ENCODE measurements around the gene INSM1.

GRCh38 chr20:20398123-20398522 lies 30.2 kb downstream of the INSM1 start:
- TF ChIP-seq CTCF (optimal IDR thresholded peaks at IDR 0.05 in 1 of 3, IDR thresholded peaks at IDR 0.05 in 1 of 3, conservative IDR thresholded peaks at IDR 0.05 in 1 of 3; ENCODE audit: extremely low read depth in 1 of 3, insufficient read depth in 2 of 3, low read length in 3 of 3) (no peak), EZH2 (IDR thresholded peaks at IDR 0.05; ENCODE audit: low read length) (no peak)
